Stomach (tissue), 9 donors: ENCODE measurements around the gene MANF. TPM values are rescaled to one million over a fixed set of nuclear protein-coding genes. Genes with fewer than 3 reads are reported as not detected.

Experiments used
- DNase-seq, 2 donors: peaks; one replicate each; pipeline versions ENCODE4 v3.0.0 to v3.0.0-alpha.2; 2013 to 2019
- H3K27ac ChIP-seq, 5 donors: fragments of 200-600 bp in 4 of 5; sonication (generic) in 4 of 5; one replicate each; pipeline ENCODE4 v1.5.1; 2013 to 2019; ENCODE audit warnings: mild to moderate bottlenecking in 1 of 5, moderate library complexity in 1 of 5
- H3K27me3 ChIP-seq, 3 donors: fragments of 200-600 bp; sonication (generic); one replicate each; pipeline ENCODE4 v1.5.1; 2017 to 2019; ENCODE audit warnings: mixed run types in 1 of 3
- H3K36me3 ChIP-seq, 4 donors: fragments of 200-600 bp; sonication (generic); 1 replicate in 3 of 4; 2 replicates in 1 of 4; pipeline ENCODE4 v1.5.1; 2016 to 2019
- H3K4me1 ChIP-seq, 4 donors: fragments of 200-600 bp; sonication (generic); one replicate each; pipeline ENCODE4 v1.5.1; 2016 to 2019
- H3K4me3 ChIP-seq, 4 donors: fragments of 200-600 bp; sonication (generic) in 3 of 4; one replicate each; pipeline ENCODE4 v1.5.1; 2016 to 2019; ENCODE audit warnings: mild to moderate bottlenecking in 1 of 4
- H3K9me3 ChIP-seq, 4 donors: fragments of 200-600 bp; sonication (generic); one replicate each; pipeline ENCODE4 v1.5.1; 2016 to 2019
- EP300 ChIP-seq: sonication (generic); formaldehyde crosslinking; IDR thresholded peaks from one replicate; pipeline ENCODE4 v1.6.1; 2017; ENCODE audit warnings: antibody characterized with exemption
- POLR2A ChIP-seq, 4 donors: fragments of 450-650 bp; IDR thresholded peaks; one replicate each; pipeline ENCODE4 v1.6.1; 2016; ENCODE audit warnings: antibody characterized with exemption in 4 of 4, control low read depth in 2 of 4, mild to moderate bottlenecking in 1 of 4, moderate library complexity in 1 of 4
- POLR2AphosphoS5 ChIP-seq, 3 donors: sonication (generic); formaldehyde crosslinking; IDR thresholded peaks; one replicate each; pipeline ENCODE4 v1.6.1; 2016; ENCODE audit warnings: antibody characterized with exemption in 3 of 3
- WGBS, 5 donors: extraction: QIAGEN DNeasy Blood & Tissue Kit in 3 of 5; methylation state at CpG; one replicate each; pipeline versions ENCODE4 v1.1.5 to v1.1.7; 2013 to 2018; 5-methylcytosine and 5-hydroxymethylcytosine counted together
- intact Hi-C: fragments of 100-400 bp; cut with DNase I; formaldehyde crosslinking; loops from one replicate; pipeline ENCODE4 v1.15.1; 2023; ENCODE audit warnings: low total_unique reads
- polyA plus RNA-seq, 3 donors: library from polyadenylated mRNA; stranded (reverse); fragments of 200-250 nt; gene quantifications; one replicate each; pipeline ENCODE4 v1.2.3, GENCODE V29; 2013
- total RNA-seq, 5 donors: library from RNA; depleted of rRNA; stranded (reverse); fragments of >200 nt; gene quantifications; one replicate each; pipeline versions ENCODE4 v1.1.0 to v1.2.3, GENCODE V29; 2014 to 2016
- TF ChIP-seq, protein P1 (sequence below), 7 experiments: fragments of 450-650 bp in 4 of 7; fragments of 200-600 bp in 3 of 7; sonication (generic) in 3 of 7; IDR thresholded peaks; one replicate each; pipeline ENCODE4 v1.5.1; 2016 to 2019; ENCODE audit warnings: antibody characterized with exemption in 7 of 7, control low read depth in 2 of 7, mild to moderate bottlenecking in 1 of 7
- donor health status: healthy with polysubstance abuse.
- donor health status: Bipolar disorder and iron deficiency.
- donor health status: healthy.

The MANF gene
- total and polyA plus RNA-seq, 8 donors: 0.58 to 76.4 (median 31.7) TPM

- Histone ChIP-seq H3K36me3 (peaks cover 36 to 98% (median 96%) of the 10 kb centered on the region in 4 donors), H3K27me3 (no peaks in the 10 kb centered on the region), H3K9me3 (no peaks in the 10 kb centered on the region), H3K4me3 (no peak overlapping the region), H3K4me1 (no peaks in the 10 kb centered on the region), H3K27ac (no peak overlapping the region)
- TF ChIP-seq EP300 (no peak), POLR2A (IDR thresholded peaks at IDR 0.05) (no peak)
- DNase-seq: no peak
- WGBS, 5 donors: 87 to 95% (median 91%) methylated on average over 3 of the region's 3 CpGs
- intact Hi-C loops: no loop called here
These were observed 44.0 kb downstream of the MANF start for GRCh38 chr3:51429138-51429537.

DNA sequence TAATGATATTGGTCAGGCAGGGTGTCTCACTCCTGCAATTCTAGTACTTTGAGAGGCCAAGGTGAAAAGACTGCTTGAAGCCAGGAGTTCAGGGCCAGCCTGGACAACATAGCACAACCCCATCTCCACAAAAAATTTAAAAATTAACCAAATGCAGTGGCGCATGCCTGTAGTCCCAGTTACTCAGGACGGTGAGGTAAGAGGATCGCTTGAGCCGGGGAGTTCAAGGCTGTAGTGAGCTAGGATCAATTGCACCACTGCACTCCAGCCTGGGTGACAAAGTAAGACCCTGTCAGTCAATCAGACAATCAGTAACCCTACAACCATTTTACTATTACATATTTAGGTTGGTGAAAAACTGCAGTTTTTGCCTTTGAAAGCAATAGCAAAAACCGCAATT, 49.0 kb downstream of the MANF start:
- H3K4me3 ChIP-seq: no peak overlapping the region
- 88 to 97% (median 94%) methylated on average over 5 of the region's 5 CpGs for WGBS, 5 donors
- intact Hi-C loops: no loop called here
- peaks cover 0 to 10% (median 0%) of the 10 kb centered on the region in 4 donors for H3K4me1 ChIP-seq
- peaks cover 22 to 87% (median 79%) of the 10 kb centered on the region in 4 donors for H3K36me3 ChIP-seq
- no peak overlapping the region for H3K27ac ChIP-seq
- H3K9me3 ChIP-seq: no peaks in the 10 kb centered on the region
- no peaks in the 10 kb centered on the region for H3K27me3 ChIP-seq
- no peak for TF ChIP-seq POLR2AphosphoS5 (IDR thresholded peaks at IDR 0.05)
- TF ChIP-seq EP300: no peak
- TF ChIP-seq, protein P1, sequence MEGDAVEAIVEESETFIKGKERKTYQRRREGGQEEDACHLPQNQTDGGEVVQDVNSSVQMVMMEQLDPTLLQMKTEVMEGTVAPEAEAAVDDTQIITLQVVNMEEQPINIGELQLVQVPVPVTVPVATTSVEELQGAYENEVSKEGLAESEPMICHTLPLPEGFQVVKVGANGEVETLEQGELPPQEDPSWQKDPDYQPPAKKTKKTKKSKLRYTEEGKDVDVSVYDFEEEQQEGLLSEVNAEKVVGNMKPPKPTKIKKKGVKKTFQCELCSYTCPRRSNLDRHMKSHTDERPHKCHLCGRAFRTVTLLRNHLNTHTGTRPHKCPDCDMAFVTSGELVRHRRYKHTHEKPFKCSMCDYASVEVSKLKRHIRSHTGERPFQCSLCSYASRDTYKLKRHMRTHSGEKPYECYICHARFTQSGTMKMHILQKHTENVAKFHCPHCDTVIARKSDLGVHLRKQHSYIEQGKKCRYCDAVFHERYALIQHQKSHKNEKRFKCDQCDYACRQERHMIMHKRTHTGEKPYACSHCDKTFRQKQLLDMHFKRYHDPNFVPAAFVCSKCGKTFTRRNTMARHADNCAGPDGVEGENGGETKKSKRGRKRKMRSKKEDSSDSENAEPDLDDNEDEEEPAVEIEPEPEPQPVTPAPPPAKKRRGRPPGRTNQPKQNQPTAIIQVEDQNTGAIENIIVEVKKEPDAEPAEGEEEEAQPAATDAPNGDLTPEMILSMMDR (IDR thresholded peaks at IDR 0.05): no peak
- no peak for TF ChIP-seq POLR2A (IDR thresholded peaks at IDR 0.05)
- DNase-seq: no peak

DNA sequence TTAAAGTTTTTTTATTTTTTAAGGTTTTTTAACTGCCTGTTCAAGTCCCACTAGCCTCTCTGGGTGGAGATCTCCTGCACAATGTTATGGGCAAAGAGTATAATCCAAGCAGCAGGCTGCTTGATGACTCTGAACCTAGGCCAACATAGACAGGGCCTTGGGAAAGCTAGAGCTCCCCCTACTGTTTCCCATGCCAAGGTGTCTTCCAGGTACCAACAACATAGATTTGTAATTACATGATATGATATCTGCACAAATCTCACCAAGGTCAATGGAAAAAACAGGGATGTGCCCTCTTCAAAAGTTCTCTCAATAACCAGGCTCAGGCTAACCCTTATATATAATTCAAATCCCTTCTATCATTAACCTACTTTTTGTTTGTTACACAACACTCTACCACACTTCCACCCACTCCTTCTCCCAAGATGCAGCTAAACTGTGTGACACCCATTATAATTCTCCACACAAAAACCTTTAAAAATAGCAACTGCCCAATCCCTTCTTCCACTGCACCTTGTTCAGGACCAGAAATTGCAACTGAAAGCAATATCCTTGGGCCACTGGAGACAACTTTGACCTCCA, 49.7 kb downstream of the MANF start:
- Histone ChIP-seq H3K9me3 (no peaks in the 10 kb centered on the region), H3K27ac (no peak overlapping the region), H3K4me1 (peaks cover 0 to 10% (median 0%) of the 10 kb centered on the region in 4 donors), H3K36me3 (peaks cover 26 to 87% (median 79%) of the 10 kb centered on the region in 4 donors), H3K27me3 (no peaks in the 10 kb centered on the region), H3K4me3 (no peak overlapping the region)
- intact Hi-C loops: no loop called here
- DNase-seq: peak; percentile 42 to 75
- TF ChIP-seq POLR2A (IDR thresholded peaks at IDR 0.05): no peak
- TF ChIP-seq EP300: no peak
- TF ChIP-seq, protein P1 (IDR thresholded peaks at IDR 0.05): peak in 5 of 7 experiments; percentile 14 to 60 (median 38)

DNA sequence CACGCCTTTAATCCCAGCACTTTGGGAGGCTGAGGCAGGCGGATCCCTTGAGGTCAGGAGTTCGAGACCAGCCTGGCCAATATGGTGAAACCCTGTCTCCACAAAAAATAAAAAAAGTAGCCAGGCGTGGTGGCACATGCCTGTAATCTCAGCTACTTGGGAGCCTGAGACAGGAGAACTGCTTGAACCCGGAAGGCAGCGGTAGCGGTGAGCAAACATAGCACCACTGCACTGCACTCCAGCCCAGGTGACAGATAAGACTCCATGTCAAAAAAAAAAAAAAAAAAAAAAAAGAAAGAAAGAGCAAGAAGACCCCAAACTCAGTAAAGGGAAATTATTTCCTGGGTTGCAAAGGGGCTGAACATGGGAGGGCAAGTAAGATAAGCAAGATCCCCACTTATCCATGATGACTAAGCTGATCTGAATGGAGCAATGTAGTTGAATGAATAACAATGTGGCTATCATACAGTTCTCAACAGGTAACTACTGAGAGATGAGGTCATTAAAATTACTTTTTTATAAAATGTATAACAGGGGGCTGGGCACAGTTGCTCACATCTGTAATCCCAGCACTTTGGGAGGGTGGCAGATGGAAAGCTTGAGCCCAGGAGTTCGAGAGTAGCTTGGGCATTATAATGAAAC, 52.0 kb downstream of the MANF start:
- intact Hi-C loops: no loop called here
- H3K27me3 ChIP-seq: no peaks in the 10 kb centered on the region
- TF ChIP-seq POLR2A (IDR thresholded peaks at IDR 0.05) (no peak), EP300 (no peak), POLR2AphosphoS5 (IDR thresholded peaks at IDR 0.05) (peak in 1 of 3 donors; percentile 32)
- TF ChIP-seq, protein P1 (IDR thresholded peaks at IDR 0.05): no peak
- no peaks in the 10 kb centered on the region for H3K9me3 ChIP-seq
- H3K4me3 ChIP-seq: no peak overlapping the region
- DNase-seq: peak; percentile 30 to 53
- H3K27ac ChIP-seq: no peak overlapping the region
- peaks cover 28 to 87% (median 80%) of the 10 kb centered on the region in 4 donors for H3K36me3 ChIP-seq
- peaks cover 0 to 10% (median 0%) of the 10 kb centered on the region in 4 donors for H3K4me1 ChIP-seq
- 52 to 76% (median 73%) methylated on average over 8 of the region's 8 CpGs for WGBS, 5 donors

Other genes with a start within 250 kb of the MANF start
- 10 to 100 TPM; 15.8 to 34.5 (median 18.3) TPM for gene RBM15B, start 6.0 kb downstream of the MANF start, total RNA-seq
- 10 to 100 TPM in 2 of 3 donors, 1 to 10 TPM in 1; 9.3 to 12.4 (median 10.5) TPM for gene RBM15B, start 6.0 kb downstream of the MANF start, polyA plus RNA-seq
- gene DCAF1, start 114.7 kb downstream of the MANF start, total RNA-seq: 10 to 100 TPM in 4 of 5 donors, 1 to 10 TPM in 1; 8.4 to 25.5 (median 15.2) TPM
- 1 to 10 TPM; 4.3 to 5.9 (median 5.1) TPM for gene DCAF1, start 114.7 kb downstream of the MANF start, polyA plus RNA-seq
- 10 to 100 TPM in 4 of 5 donors, 1 to 10 TPM in 1; 2.3 to 46.0 (median 27.4) TPM for gene RAD54L2, start 153.4 kb downstream of the MANF start, total RNA-seq
- 1 to 10 TPM; 1.5 to 3.9 (median 1.6) TPM for gene RAD54L2, start 153.4 kb downstream of the MANF start, polyA plus RNA-seq